ENCODE measurements around the gene CHCHD4. TPM values are rescaled to one million over a fixed set of nuclear protein-coding genes. Genes with fewer than 3 reads are reported as not detected.

The CHCHD4 gene
- total RNA-seq, 1 experiment from 2014 or later: 22.0 TPM

GRCh38 chr3:14142567-14143270 is 18.0 kb upstream of the CHCHD4 start:
- no peak overlapping the region for H3K4me3 ChIP-seq
- peaks cover 15% of the 10 kb centered on the region for H3K36me3 ChIP-seq
- no peaks in the 10 kb centered on the region for H3K27me3 ChIP-seq
- H3K9me3 ChIP-seq: no peaks in the 10 kb centered on the region
- no peak for DNase-seq

GRCh38 chr3:14141602-14142341 is 17.1 kb upstream of the CHCHD4 start:
- DNase-seq: no peak
- peaks cover 17% of the 10 kb centered on the region for H3K36me3 ChIP-seq
- no peaks in the 10 kb centered on the region for H3K9me3 ChIP-seq
- no peak overlapping the region for H3K4me3 ChIP-seq
- no peaks in the 10 kb centered on the region for H3K27me3 ChIP-seq

GRCh38 chr3:14141144-14141543 is 16.5 kb upstream of the CHCHD4 start:
- Histone ChIP-seq H3K36me3 (peaks cover 20% of the 10 kb centered on the region), H3K9me3 (no peaks in the 10 kb centered on the region), H3K4me3 (no peak overlapping the region), H3K27me3 (no peaks in the 10 kb centered on the region)
- DNase-seq: no peak

GRCh38 chr3:14140668-14141067 is 16.0 kb upstream of the CHCHD4 start:
- no peaks in the 10 kb centered on the region for H3K9me3 ChIP-seq
- no peaks in the 10 kb centered on the region for H3K27me3 ChIP-seq
- no peak overlapping the region for H3K4me3 ChIP-seq
- peaks cover 25% of the 10 kb centered on the region for H3K36me3 ChIP-seq
- DNase-seq: no peak

- H3K9me3 ChIP-seq: no peaks in the 10 kb centered on the region
- H3K27me3 ChIP-seq: no peaks in the 10 kb centered on the region
- H3K36me3 ChIP-seq: peaks cover 24% of the 10 kb centered on the region
- DNase-seq: no peak
- no peak overlapping the region for H3K4me3 ChIP-seq
Measured at GRCh38 chr3:14139771-14140170, 15.1 kb upstream of the CHCHD4 start.

- Histone ChIP-seq H3K36me3 (peaks cover 27% of the 10 kb centered on the region), H3K9me3 (no peaks in the 10 kb centered on the region), H3K4me3 (no peak overlapping the region), H3K27me3 (no peaks in the 10 kb centered on the region)
- no peak for DNase-seq
Measured at GRCh38 chr3:14138878-14139655, 14.4 kb upstream of the CHCHD4 start.

- Histone ChIP-seq H3K4me3 (no peak overlapping the region), H3K36me3 (peaks cover 29% of the 10 kb centered on the region), H3K9me3 (no peaks in the 10 kb centered on the region), H3K27me3 (no peaks in the 10 kb centered on the region)
- no peak for DNase-seq
Measured at GRCh38 chr3:14138109-14138877, 13.6 kb upstream of the CHCHD4 start.

- Histone ChIP-seq H3K36me3 (peaks cover 38% of the 10 kb centered on the region), H3K9me3 (no peaks in the 10 kb centered on the region), H3K4me3 (no peak overlapping the region), H3K27me3 (no peaks in the 10 kb centered on the region)
- DNase-seq: no peak
Measured at GRCh38 chr3:14137445-14137844, 12.8 kb upstream of the CHCHD4 start.

- DNase-seq: peak; percentile 57
- Histone ChIP-seq H3K36me3 (peaks cover 39% of the 10 kb centered on the region), H3K27me3 (no peaks in the 10 kb centered on the region), H3K4me3 (no peak overlapping the region), H3K9me3 (no peaks in the 10 kb centered on the region)
Measured at GRCh38 chr3:14137004-14137403, 12.3 kb upstream of the CHCHD4 start.

GRCh38 chr3:14135581-14135980 is 10.9 kb upstream of the CHCHD4 start:
- no peaks in the 10 kb centered on the region for H3K9me3 ChIP-seq
- H3K27me3 ChIP-seq: no peaks in the 10 kb centered on the region
- no peak overlapping the region for H3K4me3 ChIP-seq
- H3K36me3 ChIP-seq: peaks cover 52% of the 10 kb centered on the region
- DNase-seq: no peak

- no peak overlapping the region for H3K4me3 ChIP-seq
- no peaks in the 10 kb centered on the region for H3K27me3 ChIP-seq
- H3K9me3 ChIP-seq: no peaks in the 10 kb centered on the region
- peaks cover 53% of the 10 kb centered on the region for H3K36me3 ChIP-seq
- DNase-seq: no peak
Measured at GRCh38 chr3:14134291-14134690, 9.6 kb upstream of the CHCHD4 start.

GRCh38 chr3:14133876-14134275 is 9.2 kb upstream of the CHCHD4 start:
- no peak for DNase-seq
- Histone ChIP-seq H3K36me3 (peaks cover 55% of the 10 kb centered on the region), H3K27me3 (no peaks in the 10 kb centered on the region), H3K9me3 (no peaks in the 10 kb centered on the region), H3K4me3 (no peak overlapping the region)

- no peak for DNase-seq
- no peaks in the 10 kb centered on the region for H3K9me3 ChIP-seq
- peaks cover 61% of the 10 kb centered on the region for H3K36me3 ChIP-seq
- no peaks in the 10 kb centered on the region for H3K27me3 ChIP-seq
- no peak overlapping the region for H3K4me3 ChIP-seq
Measured at GRCh38 chr3:14133188-14133800, 8.6 kb upstream of the CHCHD4 start.

GRCh38 chr3:14132689-14133088 is 8.0 kb upstream of the CHCHD4 start:
- H3K27me3 ChIP-seq: no peaks in the 10 kb centered on the region
- no peak overlapping the region for H3K4me3 ChIP-seq
- H3K36me3 ChIP-seq: peaks cover 60% of the 10 kb centered on the region
- no peaks in the 10 kb centered on the region for H3K9me3 ChIP-seq
- DNase-seq: no peak

- DNase-seq: no peak
- peaks cover 64% of the 10 kb centered on the region for H3K36me3 ChIP-seq
- H3K9me3 ChIP-seq: no peaks in the 10 kb centered on the region
- no peaks in the 10 kb centered on the region for H3K27me3 ChIP-seq
- no peak overlapping the region for H3K4me3 ChIP-seq
Measured at GRCh38 chr3:14132120-14132519, 7.5 kb upstream of the CHCHD4 start.

GRCh38 chr3:14131134-14131533 is 6.5 kb upstream of the CHCHD4 start:
- no peak overlapping the region for H3K4me3 ChIP-seq
- H3K27me3 ChIP-seq: no peaks in the 10 kb centered on the region
- no peaks in the 10 kb centered on the region for H3K9me3 ChIP-seq
- DNase-seq: no peak
- H3K36me3 ChIP-seq: peaks cover 62% of the 10 kb centered on the region
